Pulmonary artery endothelial cell (primary cell): ENCODE results near the gene C2orf92. TPM values are rescaled to one million over a fixed set of nuclear protein-coding genes. Genes with fewer than 3 reads are reported as not detected.
"Not testable (repeated sequence)": the region's sequence is repeated elsewhere in the genome, so short reads cannot be mapped to it uniquely, and the experiment has no call there.

Source experiments
- DNase-seq: peaks from one replicate; pipeline ENCODE4 v3.0.0-alpha.2; 2011; ENCODE audit warnings: low read depth, low spot score
- total RNA-seq: library from RNA; depleted of rRNA; stranded (reverse); fragments of >200 nt; gene quantifications from 2 replicates; pipeline ENCODE4 v1.2.3, GENCODE V29; 2014

The C2orf92 gene
- total RNA-seq, 1 donor from 2014 or later = 1.5 TPM

DNA sequence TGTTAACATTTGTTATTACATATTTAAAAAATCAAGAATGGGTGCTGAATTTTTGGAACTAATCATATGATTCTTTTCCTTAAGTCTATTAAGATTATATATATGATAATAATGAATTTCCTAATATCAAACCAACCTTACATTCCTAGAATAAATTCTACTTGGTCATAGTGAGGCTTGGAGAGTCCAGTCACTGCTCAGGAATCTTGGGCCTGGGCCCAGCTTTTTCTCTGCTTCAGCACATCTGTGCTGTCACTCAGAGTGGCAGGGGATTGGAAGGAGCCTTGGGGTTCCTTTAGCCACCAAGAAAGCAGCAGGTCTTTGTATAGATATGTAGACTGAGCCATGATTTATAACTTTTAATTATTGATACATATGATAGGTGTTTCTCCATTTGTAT, 24.0 kb downstream of the C2orf92 start:
- no peak for DNase-seq

DNA sequence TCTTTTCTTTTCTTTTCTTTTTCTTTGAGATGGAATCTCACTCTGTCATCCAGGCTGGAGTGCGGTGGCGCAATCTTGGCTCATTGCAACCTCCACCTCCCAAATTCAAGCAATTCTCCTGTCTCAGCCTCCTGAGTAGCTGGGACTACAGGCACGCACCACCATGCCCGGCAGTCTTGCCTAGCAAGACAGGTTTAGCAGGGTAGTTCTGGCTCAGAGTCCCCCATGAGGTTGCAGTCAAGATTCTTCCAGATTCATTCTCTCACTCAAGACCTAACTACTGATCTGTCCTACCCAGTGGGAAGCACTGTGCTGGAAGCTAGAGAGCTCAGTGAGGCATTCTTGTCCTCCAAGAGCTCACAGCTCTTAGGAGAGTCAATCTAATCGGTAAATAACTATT, 26.2 kb downstream of the C2orf92 start:
- no peak for DNase-seq

DNA sequence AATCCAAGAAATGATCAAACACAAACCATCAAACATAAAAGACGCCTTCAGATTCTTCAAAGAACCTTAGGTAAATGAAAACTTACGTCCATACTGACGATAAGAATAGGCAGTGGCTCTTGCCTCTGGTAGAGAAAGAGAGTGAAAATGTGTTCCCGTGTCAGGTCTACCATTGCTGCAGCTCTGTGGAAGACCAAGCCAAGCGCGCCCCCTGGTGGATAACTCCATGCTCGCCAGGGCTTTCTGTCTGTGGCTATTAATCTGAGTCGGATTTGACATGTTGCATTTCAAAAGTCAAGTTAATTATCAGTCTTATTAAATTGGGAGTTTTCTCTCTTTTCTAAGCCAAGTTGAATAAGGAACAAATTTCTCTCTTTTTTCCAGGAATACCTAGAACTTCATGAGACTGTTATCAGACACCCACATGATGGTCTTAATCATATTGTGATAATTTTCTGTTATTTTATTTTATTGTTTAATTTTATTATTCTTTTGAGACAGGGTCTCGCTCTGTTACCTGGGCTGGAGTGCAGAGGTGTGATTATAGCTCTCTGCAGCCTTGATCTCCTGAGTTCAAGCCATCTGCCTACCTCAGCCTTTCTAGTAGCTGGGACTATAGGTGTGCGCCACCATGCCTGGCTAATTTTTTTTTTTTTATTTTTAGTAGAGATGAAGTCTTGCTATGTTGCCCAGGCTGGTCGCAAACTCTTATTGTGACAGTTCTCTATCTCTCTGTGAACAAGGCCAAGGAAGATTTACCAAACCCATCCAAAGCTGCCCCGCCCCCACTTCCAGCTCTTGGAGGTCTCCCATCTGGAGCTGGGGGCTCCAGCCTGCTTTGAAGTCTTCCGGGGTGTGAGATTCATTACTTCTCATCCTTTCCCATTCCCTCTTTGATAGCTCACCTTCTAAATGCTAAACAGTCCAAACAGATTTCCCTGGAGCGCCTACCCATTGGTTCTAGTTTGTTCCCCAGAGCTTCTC, 28.0 kb downstream of the C2orf92 start:
- peak; percentile 44 for DNase-seq

DNA sequence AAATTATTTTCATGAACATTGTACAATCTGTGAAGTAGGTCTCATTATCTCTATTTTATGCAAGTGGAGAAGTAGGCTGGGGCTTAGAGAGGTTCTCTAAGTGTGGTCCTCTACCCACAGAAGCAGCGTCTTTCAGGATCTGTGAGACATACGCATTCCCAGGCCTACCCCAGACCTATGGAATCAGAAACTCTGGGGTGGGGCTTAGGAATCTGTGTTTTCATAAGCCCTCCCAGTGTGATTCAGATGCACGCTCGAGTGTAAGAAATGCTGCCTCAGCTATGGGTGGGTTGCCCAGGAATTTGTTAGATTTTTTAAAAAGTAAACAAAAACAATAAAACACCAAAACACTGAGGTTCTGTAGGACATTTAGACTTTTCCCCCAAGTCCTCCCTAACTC, 29.0 kb downstream of the C2orf92 start:
- no peak for DNase-seq

DNA sequence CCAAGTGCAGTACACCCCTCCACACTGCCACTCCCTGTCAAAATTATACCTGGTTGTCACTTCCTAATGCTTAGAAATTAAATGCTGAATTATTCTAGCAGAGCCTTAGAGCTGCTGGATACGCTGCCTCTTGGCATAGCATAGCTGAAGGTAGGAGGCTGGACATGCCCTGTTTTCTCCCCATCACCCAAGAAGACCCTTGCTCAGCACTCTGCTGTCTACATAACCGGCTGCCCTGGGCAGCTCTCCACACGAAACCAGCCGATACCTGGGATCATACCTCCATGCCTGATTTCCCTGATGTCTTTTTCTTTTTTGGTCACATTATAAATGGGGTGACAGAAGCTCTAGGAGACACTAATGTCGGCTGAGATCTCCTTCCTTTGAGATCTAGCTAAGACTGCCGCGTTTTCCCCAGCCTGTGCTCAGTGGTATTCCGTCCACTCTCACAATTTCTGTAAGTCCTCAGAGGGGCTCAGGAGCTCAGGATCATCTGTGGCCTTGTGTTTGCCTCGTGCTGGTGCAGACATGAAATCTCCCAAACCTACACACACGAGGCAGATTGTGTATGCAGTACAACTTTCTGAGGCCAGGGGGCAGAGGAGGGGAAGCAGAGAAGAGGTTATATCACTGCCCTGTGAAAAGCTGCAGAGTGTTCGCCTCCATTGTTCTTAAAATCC, 30.4 kb downstream of the C2orf92 start:
- DNase-seq = peak; percentile 24

DNA sequence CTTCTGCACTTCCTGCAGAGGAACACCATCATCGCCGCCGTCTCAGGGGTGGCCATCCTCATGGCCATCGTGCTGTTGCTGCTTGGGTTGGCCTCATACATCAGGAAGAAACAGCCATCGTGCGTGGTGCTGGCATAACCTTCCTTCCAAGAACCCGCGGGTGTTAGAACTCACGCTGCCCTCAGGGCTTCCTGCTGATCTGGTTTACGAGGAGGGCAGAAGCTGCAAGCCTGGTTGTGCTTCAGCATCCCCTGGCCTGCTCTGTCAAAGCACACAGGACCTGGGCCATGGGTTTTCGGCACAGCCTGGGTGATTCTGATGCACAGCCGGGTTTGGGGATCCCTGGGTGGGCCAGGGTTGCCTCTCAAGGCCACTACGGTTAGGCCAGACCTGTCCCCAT, 31.7 kb downstream of the C2orf92 start:
- no peak for DNase-seq

DNA sequence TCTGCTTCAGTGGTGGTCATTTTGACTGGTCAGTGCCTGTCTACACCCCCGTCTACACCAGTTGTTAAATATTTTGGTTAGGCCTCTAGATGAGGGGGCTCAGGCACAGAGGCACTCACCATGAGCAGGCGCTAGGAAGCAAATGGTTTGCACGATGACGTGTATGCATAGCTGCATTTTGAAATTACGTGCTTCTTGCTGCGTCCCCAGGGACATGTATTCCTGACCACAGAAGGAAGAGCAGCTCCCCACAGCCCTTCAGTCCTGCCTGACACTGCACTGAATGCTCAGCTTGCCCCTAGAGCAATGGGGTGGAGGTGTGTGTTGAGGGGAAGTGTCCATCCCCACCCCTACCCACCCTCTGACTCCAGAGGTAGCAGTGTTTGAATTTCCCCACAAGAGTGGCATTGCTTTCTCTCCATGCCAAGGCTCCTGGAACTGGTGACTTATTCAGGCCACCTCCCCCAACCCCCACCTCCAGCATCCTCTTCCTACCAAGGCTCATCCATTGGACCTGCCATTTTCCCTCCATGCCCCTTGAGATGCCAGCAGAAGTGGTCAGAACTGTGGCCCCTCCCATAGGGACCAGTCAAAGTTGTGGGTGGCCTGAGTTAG, 32.4 kb downstream of the C2orf92 start:
- no peak for DNase-seq

DNA sequence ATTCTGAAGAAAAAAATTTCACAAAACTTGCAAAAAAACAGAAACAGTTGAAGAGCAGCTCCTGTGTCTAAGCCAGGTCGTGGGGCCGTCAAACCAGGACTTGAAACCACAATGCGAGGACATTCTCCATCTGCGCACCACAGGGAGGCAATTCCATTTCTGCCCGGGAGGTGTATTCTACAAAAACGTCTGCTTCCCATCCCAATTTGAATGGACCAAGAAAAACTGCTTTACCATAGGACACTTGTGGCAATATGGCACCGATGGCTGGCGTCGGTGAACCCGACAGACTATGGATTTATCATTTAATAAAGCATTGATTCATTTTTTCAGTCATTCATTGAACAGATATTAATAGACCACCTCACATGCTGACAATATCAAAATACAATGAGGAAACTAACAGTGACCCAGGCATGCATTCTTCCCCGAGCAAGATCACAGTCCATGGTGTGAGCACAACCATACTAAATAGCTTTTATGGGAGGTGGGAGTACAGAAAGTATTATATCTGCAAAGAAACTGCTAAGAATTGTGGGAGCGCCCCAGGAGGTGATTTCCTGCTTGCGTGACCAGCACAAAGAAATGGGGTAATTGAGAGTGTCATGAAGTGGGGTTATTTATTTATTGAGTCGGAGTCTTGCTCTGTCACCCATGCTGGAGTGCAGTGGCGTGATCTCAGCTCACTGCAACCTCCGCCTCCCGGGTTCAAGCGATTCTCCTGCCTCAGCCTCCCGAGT, 33.4 kb downstream of the C2orf92 start:
- no peak for DNase-seq

DNA sequence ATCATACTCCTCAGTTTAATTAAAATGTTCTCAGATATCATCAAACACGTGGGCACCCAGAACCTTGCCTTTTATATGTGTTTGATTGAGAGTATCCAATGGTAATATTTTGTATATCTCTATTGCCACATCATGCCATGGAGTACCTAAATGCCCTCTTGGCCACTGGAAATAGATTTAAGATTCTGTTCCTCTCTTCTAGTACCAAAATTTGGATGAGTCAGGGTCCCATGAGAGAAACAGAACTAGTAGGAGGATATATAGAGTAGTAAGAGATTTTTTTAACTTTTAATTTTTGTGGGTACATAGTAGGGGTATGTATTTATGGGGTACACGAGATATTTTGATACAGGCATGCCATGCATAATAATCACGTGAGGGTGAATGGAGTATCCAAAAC, 34.2 kb downstream of the C2orf92 start:
- DNase-seq = no peak

DNA sequence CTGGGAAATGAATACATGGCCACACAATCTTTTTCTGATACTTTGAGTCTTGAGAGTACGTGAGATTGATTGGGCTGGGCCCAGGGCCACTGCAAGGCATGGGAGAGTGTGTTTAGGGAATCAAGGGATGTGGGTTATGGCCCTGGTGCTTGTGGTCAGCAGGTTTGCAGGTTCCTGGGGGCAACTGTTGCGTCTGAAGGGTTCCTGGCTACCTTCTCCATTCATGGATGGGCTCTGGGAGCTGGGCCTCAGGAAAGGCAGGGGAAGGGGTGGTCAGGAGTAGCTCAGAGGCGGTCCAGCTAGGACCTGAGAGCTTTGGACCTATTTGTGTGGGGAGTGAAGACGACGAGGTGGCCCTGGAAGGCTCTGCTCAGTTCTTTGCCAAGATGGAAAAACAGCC, 35.5 kb downstream of the C2orf92 start:
- no peak for DNase-seq

DNA sequence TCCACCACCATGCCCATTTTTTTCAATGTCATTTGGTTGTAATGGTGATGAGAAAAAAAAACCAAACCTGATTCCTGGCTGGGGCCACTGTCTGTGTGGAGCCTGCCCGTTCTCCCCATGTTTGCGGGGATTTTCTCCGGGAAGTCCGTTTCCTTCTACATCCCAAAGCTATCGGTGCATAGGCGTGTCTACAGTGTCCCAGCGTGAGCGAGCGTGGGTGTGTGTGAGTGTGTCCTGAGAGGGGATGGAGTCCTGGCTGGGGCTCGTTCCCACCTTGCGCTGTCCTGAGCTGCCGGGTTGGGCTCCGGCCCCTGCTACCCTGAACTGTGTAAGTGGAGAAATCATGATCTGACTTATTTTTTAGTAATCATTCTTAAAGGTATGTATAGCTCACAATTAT, 36.6 kb downstream of the C2orf92 start:
- DNase-seq = no peak

DNA sequence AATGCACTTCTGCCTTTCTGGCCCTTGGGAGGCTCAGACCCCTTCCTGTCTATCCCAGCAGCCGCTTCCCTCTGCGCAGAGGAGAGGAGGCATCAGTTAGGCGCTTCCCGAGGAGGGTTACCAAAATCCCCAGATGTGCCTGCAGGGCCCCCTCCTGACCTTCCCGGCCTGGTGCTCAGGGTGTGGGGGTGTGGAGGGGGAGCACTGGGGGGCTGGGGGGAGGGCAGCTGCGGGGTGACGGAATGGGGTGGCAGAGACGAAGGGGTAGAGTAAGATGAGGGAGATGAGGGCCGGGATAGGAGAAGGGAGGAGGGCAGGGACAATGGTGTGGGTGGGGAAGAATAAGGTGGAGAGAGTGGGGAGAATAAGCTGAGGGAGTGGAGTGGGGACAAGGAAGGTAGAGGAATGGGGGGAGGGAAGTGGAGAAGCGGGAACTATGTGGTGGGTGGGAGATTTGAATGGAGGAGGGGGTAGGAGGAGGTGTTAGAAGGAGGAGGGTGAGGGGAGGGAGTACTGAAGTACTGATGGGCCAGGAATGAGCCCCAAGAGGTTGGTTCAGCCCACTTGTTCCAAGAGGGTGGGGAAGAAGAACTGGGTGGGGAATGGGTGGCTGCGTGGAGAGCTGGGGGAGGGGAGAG, 37.3 kb downstream of the C2orf92 start:
- DNase-seq = no peak

DNA sequence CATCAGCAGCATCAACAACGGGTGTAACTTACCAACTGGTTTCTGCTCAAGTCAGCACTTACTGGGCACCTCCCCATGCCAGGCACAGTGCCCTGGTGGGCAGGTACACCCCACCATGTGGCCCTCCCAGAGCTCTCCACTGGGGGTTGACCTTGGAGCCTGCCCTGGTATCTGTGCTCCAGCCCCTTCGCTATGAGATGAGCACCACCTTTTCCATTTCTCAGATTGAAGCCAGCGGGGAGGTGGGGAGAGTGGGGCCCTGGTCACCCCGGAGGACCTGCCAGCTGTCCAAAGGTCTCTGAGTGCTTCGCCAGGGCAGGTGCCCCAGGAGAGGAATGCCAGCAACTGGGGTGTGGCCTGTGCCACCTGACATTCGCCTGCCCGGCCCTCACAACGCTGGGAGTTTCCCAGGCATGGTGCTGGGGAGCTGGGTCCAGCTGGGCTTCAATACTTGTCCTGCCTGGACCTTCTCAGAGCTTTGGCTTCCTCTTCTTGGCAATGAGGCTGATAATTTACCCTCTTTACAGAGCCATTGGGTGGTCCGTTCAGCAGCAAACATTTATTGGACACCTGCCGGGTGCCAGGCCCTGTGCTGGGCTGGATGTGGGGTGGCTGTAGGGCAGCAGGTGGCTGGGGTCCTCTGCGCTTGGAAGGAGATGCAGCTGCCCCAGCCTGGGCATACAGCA, 38.0 kb downstream of the C2orf92 start:
- no peak for DNase-seq

DNA sequence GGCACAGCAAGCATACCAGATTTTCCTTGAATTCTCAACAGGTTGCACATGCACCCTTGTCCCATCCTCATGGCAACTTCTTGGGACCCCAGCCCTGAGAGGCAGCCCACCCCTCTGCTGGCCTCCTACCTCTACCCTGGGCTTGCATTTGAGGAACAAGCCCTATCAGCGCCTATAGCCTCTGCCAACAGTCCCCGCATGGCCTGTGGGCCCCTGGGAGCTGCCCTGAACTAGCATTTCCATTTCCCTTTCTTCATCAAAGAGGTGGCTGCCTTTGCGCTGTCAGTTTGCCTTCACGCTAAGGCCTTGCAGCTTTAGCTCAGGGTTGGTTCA, 38.5 kb downstream of the C2orf92 start:
- DNase-seq = no peak

DNA sequence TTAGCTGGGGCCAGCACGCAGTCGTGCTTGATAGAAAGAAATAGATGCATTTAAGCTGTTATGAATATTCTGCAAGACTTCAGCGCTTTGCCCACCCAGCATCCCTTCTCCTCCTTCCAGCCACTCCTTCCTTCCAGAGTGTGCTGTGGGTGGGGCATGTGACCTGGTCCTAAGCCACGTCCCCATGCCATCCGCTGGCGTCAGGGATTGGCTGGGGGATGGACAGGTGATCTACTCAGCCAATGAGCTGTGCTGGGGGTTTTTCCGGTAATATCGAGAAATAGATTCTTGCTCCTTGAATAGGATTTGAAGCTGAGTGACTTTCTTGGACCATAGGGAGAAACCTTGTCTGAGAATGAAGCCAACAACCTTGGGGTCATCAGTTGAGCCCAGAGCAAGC, 39.1 kb downstream of the C2orf92 start:
- no peak for DNase-seq

DNA sequence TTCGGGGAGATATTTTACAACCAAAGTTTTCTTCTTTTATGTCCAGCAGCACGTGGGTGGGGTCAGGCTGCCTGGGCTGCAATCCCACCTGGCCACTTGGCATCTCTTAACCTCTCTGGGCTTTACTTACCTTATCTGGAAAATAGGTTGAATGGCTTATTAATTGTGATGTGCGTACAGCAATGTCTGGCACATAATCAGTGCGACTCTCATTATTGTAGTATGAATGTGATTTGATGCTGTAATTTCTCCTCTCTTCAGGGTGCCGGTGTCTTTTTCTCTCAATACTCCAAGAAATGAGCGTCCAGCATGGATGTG, 41.8 kb downstream of the C2orf92 start:
- no peak for DNase-seq

DNA sequence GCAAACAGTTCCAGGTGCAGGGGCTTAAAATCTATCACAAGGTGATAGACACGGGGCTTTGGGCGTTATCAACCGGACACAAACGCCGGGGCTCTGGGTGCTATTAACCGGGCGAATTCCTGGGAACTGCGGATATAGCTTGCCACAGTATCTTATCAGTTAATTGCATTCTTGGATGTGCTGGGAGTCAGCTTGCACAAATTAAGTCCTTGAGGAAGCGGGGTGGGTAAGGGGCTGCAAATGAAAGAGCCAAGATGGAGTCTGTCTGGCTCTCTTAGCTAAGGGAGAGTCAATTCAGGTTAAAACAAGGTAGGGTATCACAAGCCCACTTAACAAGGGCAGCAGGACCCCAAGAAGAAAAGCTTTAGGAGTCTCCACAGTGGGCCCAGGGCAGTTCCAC, 42.7 kb downstream of the C2orf92 start:
- not testable (repeated sequence) for DNase-seq

DNA sequence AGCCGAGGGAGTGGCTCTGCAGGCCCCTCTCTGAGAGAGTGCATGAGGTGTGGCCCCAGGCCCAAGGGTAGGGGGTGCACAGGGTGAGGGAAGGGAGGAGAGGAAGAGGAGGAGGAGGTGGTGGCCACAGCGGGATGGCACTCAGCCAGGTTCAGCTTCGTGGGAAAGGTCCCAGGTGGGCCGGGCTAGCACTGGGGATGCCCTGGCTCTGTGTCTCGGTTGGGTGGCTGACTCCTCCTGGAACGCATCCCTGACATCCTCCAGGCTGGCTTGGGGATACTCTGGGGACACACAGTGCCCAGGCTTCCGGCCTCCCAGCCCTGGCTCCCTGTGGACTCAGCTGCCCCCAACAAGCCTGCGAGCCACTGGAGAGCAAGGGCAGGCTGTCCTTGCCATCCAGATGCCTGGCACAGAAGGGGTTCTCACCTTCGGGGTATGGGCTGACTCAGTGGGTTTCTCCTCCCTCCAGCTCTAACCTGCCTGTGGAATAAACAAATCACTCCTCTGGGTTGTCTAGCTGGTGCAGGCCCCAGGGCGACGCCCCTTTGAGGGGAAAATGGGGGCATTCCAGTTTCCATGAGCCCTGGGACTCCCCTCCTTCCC, 43.3 kb downstream of the C2orf92 start:
- DNase-seq = no peak

DNA sequence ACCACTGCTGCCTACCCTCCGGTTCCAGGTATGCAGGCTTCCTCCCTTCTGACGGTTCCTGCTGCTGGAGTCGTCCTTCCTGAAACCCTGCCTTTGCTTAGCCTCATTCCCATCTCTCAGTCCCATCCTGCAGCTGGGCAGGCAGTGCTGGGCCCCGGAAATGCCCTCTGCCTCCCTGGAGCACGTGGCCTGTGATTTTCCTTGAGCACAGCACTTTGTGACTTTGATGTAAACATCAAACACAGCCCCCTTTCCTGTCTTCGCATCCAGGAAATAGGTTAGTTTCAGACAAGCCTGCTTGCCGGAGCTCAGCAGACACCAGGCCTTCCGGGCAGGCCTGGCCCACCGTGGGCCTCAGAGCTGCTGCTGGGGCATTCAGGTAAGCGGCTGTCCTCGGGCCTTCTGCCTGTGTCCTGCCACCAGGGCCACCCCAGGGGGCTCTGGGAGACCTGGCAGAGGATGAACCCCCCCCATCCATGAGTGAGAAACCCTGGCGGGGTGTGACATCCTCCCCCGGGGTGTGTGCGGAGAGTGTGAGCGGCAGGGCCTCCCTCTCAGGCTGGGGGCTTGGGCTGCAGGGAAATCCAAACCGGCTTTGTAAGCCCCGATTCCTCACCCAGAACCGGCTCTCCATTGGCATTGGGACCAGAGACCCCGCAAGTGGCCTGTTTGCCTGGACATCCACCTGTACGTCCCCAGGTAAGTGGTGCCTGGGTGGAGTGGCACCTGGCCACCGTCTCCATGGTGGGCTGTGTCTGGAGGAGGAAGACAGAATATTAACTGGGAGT, 44.0 kb downstream of the C2orf92 start, which contains the start of gene ZAP70:
Gene ZAP70 (plus strand): TSS at position 281 of the 788 bp plus-strand sequence. CDS start 10,461 bp downstream, outside the sequence.
- no peak for DNase-seq
